GM06990 (cell line): ENCODE measurements around the gene CEACAM20.
"Not testable (repeated sequence)": the region's sequence is repeated elsewhere in the genome, so short reads cannot be mapped to it uniquely, and the experiment has no call there.

Experiments used
- DNase-seq: peaks from one replicate; pipeline ENCODE4 v3.0.0-alpha.2; 2011; ENCODE audit not compliant: insufficient read length; ENCODE audit errors: extremely low read depth
- H3K27me3 ChIP-seq: replicated peaks from 2 replicates; pipeline ENCODE4 v1.6.0; 2011; ENCODE audit warnings: low read length; ENCODE audit not compliant: control insufficient read depth, insufficient read depth
- H3K36me3 ChIP-seq: 2 replicates; pipeline ENCODE4 v1.5.1; 2011; ENCODE audit warnings: low read length; ENCODE audit not compliant: control insufficient read depth, insufficient read depth
- H3K4me3 ChIP-seq: replicated peaks from 2 replicates; pipeline ENCODE4 v1.5.1; 2011; ENCODE audit warnings: low read depth, mild to moderate bottlenecking, control low read depth, low read length
- TF ChIP-seq, protein P1 (sequence below): IDR thresholded peaks from 2 replicates; pipeline ENCODE4 v1.5.1; 2011; ENCODE audit warnings: low read length, control low read depth, mild to moderate bottlenecking, inconsistent platforms; ENCODE audit not compliant: insufficient read depth, poor library complexity, severe bottlenecking

Gene CEACAM20

GRCh38 chr19:44553478-44554171 is 24.1 kb upstream of the CEACAM20 start:
- DNase-seq, result no peak
- H3K36me3 ChIP-seq, result no peaks in the 10 kb centered on the region
- TF ChIP-seq, protein P1, sequence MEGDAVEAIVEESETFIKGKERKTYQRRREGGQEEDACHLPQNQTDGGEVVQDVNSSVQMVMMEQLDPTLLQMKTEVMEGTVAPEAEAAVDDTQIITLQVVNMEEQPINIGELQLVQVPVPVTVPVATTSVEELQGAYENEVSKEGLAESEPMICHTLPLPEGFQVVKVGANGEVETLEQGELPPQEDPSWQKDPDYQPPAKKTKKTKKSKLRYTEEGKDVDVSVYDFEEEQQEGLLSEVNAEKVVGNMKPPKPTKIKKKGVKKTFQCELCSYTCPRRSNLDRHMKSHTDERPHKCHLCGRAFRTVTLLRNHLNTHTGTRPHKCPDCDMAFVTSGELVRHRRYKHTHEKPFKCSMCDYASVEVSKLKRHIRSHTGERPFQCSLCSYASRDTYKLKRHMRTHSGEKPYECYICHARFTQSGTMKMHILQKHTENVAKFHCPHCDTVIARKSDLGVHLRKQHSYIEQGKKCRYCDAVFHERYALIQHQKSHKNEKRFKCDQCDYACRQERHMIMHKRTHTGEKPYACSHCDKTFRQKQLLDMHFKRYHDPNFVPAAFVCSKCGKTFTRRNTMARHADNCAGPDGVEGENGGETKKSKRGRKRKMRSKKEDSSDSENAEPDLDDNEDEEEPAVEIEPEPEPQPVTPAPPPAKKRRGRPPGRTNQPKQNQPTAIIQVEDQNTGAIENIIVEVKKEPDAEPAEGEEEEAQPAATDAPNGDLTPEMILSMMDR, result no peak
- H3K27me3 ChIP-seq, result no peaks in the 10 kb centered on the region
- no peak overlapping the region for H3K4me3 ChIP-seq

DNA sequence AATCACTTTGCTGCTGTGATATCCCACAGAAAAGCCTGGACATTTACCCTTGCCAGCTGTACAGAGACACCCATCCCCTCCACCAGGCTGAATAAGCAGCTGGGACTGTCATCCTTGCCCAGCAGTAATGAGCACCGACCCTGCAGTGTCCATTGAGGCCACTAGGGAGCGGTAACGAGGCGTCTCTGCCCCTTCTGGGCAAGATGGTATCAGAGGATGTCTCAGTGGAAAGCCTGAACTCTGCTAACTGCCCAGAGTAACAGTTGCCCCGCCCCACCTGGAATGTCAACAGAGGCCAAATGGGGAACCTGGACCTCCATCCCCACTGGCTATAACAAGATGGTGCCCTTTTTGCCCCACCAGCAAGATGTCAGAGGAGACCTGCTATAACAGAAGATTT is 22.8 kb upstream of the CEACAM20 start:
- H3K4me3 ChIP-seq, result no peak overlapping the region
- no peaks in the 10 kb centered on the region for H3K27me3 ChIP-seq
- DNase-seq, result peak; percentile 12
- H3K36me3 ChIP-seq, result no peaks in the 10 kb centered on the region
- TF ChIP-seq, protein P1, result peak; percentile 48

GRCh38 chr19:44551850-44552249 is 22.4 kb upstream of the CEACAM20 start:
- Histone ChIP-seq H3K36me3 (no peaks in the 10 kb centered on the region), H3K27me3 (no peaks in the 10 kb centered on the region), H3K4me3 (no peak overlapping the region)
- TF ChIP-seq, protein P1, result no peak
- no peak for DNase-seq

- H3K36me3 ChIP-seq, DNase-seq, H3K4me3 ChIP-seq, H3K27me3 ChIP-seq: not testable (repeated sequence)
Observed at GRCh38 chr19:44550976-44551375, 21.5 kb upstream of the CEACAM20 start.

DNA sequence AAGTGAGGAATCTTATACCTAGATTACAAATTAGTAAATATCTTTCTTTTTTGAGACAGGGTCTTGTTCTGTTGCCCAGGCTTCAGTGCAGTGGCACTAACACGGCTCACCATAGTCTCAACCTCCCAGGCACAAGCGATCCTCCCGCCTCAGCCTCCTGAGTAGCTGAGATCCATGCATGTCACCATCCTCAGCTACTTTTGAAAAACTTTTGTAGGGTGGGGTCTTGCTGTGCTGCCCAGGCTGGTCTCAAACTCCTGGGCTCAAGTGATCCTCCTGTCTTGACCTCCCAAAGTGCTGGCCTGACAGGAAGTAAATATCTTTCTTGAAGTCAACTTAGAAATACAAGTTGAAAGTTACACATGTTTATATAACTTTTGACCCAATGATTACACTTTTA is 20.0 kb upstream of the CEACAM20 start:
- Histone ChIP-seq H3K36me3 (no peaks in the 10 kb centered on the region), H3K27me3 (no peaks in the 10 kb centered on the region), H3K4me3 (no peak overlapping the region)
- no peak for DNase-seq
- TF ChIP-seq, protein P1, result no peak

GRCh38 chr19:44548736-44549135 is 19.3 kb upstream of the CEACAM20 start:
- no peaks in the 10 kb centered on the region for H3K27me3 ChIP-seq
- no peak overlapping the region for H3K4me3 ChIP-seq
- no peaks in the 10 kb centered on the region for H3K36me3 ChIP-seq
- no peak for DNase-seq
- TF ChIP-seq, protein P1, result no peak
